ENCODE results near the gene ROR1. TPM values are rescaled to one million over a fixed set of nuclear protein-coding genes. Genes with fewer than 3 reads are reported as not detected.

ROR1 gene
- total and polyA plus RNA-seq, 2 donors (not counting 3 experiments of a cell fraction or from before 2014, with no cell fraction given) = 2.6 to 3.5 TPM

- intact Hi-C loops (cut with micrococcal nuclease) (no loop called here), dilution Hi-C loops (cut with MboI; ENCODE audit: extremely low pct_ligation_motif_present, low sequenced_read_pairs) (no loop called here)
- no peaks in the 10 kb centered on the region for H3K36me3 ChIP-seq (ENCODE audit: control insufficient read depth in 2 of 2, extremely low read depth in 1 of 2, insufficient read depth in 2 of 2, low read length in 2 of 2)
- no peaks in the 10 kb centered on the region for H3K9me3 ChIP-seq (replicated peaks; ENCODE audit: control insufficient read depth, insufficient read depth, low read length)
- H3K4me1 ChIP-seq (ENCODE audit: control insufficient read depth, extremely low read depth, insufficient read depth, low read length) = no peaks in the 10 kb centered on the region
- no TSS peak for BruUV-seq (replicated peaks)
- no peaks in the 10 kb centered on the region for H3K9me1 ChIP-seq (replicated peaks; ENCODE audit: control insufficient read depth, extremely low read depth, insufficient read depth, low read length)
- H4K20me1 ChIP-seq (replicated peaks; ENCODE audit: control insufficient read depth, extremely low read depth, insufficient read depth, low read length) = no peaks in the 10 kb centered on the region
- no peak for TF ChIP-seq MYC (IDR thresholded peaks at IDR 0.05; ENCODE audit: low read depth, low read length)
- TF ChIP-seq JUN (IDR thresholded peaks at IDR 0.05; ENCODE audit: borderline replicate concordance, insufficient read depth, insufficient read length, low read depth) = no peak
- TF ChIP-seq, protein P1, sequence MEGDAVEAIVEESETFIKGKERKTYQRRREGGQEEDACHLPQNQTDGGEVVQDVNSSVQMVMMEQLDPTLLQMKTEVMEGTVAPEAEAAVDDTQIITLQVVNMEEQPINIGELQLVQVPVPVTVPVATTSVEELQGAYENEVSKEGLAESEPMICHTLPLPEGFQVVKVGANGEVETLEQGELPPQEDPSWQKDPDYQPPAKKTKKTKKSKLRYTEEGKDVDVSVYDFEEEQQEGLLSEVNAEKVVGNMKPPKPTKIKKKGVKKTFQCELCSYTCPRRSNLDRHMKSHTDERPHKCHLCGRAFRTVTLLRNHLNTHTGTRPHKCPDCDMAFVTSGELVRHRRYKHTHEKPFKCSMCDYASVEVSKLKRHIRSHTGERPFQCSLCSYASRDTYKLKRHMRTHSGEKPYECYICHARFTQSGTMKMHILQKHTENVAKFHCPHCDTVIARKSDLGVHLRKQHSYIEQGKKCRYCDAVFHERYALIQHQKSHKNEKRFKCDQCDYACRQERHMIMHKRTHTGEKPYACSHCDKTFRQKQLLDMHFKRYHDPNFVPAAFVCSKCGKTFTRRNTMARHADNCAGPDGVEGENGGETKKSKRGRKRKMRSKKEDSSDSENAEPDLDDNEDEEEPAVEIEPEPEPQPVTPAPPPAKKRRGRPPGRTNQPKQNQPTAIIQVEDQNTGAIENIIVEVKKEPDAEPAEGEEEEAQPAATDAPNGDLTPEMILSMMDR (IDR thresholded peaks at IDR 0.05; ENCODE audit: extremely low read depth in 1 of 2, insufficient read depth in 1 of 2, low read depth in 1 of 2, low read length in 2 of 2) = no peak
- TF ChIP-seq GATA2 (IDR thresholded peaks at IDR 0.05; ENCODE audit: insufficient read depth, insufficient read length, low read depth, low read length) = no peak
- TF ChIP-seq POLR2AphosphoS5 (IDR thresholded peaks at IDR 0.05; ENCODE audit: insufficient read depth, low read depth, low read length) = no peak
- no peak overlapping the region for H2AFZ ChIP-seq (ENCODE audit: low read depth, low read length)
- H3K27me3 ChIP-seq (ENCODE audit: control insufficient read depth in 2 of 2, insufficient read depth in 2 of 2, low read length in 2 of 2) = no peaks in the 10 kb centered on the region
- ChIA-PET CTCF (interaction anchor here (1.2 to 1.6 kb wide), 3 partner anchors 11 to 293 kb away, joined by 3 to 7 read pairs (median 4); no protein-coding TSS in a partner anchor), POLR2A (no interaction called here)
- FAIRE-seq (no peak), DNase-seq (ENCODE audit: low read depth, low spot score) (no peak)
- no peaks in the 10 kb centered on the region for H3K79me2 ChIP-seq (ENCODE audit: control insufficient read depth, insufficient read depth, low read length)
- no peak overlapping the region for H3K4me3 ChIP-seq (replicated peaks in 1 of 3; ENCODE audit: insufficient read depth in 1 of 3, low read depth in 1 of 3, low read length in 3 of 3)
- H3K4me2 ChIP-seq (ENCODE audit: insufficient read depth, low read length) = no peak overlapping the region
- no peak overlapping the region for H3K27ac ChIP-seq (ENCODE audit: insufficient read depth, low read depth, low read length)
- no peak overlapping the region for H3K9ac ChIP-seq (replicated peaks; ENCODE audit: extremely low read depth, insufficient read depth, low read length)
Measured at GRCh38 chr1:63984257-63984929, 210.6 kb downstream of the ROR1 start.

Measured in endothelial cell of umbilical vein (primary cell).